WTC11 (cell line): ENCODE data around the gene KCTD1. TPM values are rescaled to one million over a fixed set of nuclear protein-coding genes. Genes with fewer than 3 reads are reported as not detected.

Experiments used
- ATAC-seq: fragments of 200-7000 bp; cut with Tn5 transposase; 2 replicates; pipeline ENCODE4 v1.10.0; 2021; ENCODE audit warnings: mild to moderate bottlenecking, moderate library complexity
- CTCF ChIA-PET: fragments of 300-600 bp; sonication (Branson Sonifier 250); formaldehyde crosslinking; loops from one replicate; lab custom pipeline; 2021; ENCODE audit warnings: antibody characterized with exemption; lab: Charles Lee
- POLR2A ChIA-PET: fragments of 350-600 bp; sonication (Branson Sonifier 250); formaldehyde crosslinking; loops from one replicate; lab custom pipeline; 2021; ENCODE audit warnings: antibody characterized with exemption; lab: Charles Lee
- DNase-seq: peaks from one replicate; pipeline ENCODE4 v3.0.0; 2021; ENCODE audit warnings: low spot score
- H3K27ac Mint-ChIP-seq: 2 replicates; pipeline ENCODE4 v1.8.0; 2021; ENCODE audit warnings: mixed read lengths
- H3K27me3 Mint-ChIP-seq: 2 replicates; pipeline ENCODE4 v1.8.0; 2021; ENCODE audit warnings: low read depth, mild to moderate bottlenecking, moderate library complexity, mixed read lengths
- H3K36me3 Mint-ChIP-seq: 2 replicates; pipeline ENCODE4 v1.8.0; 2021; ENCODE audit warnings: mixed read lengths
- H3K4me1 Mint-ChIP-seq: 2 replicates; pipeline ENCODE4 v1.8.0; 2022; ENCODE audit warnings: mixed read lengths
- H3K4me3 Mint-ChIP-seq: 2 replicates; pipeline ENCODE4 v1.8.0; 2021; ENCODE audit warnings: mild to moderate bottlenecking, moderate library complexity, mixed read lengths
- H3K9me3 Mint-ChIP-seq: 2 replicates; pipeline ENCODE4 v1.8.0; 2021; ENCODE audit warnings: mixed read lengths
- ARID4B ChIP-seq: sonication (generic); formaldehyde crosslinking; IDR thresholded peaks from 2 replicates; pipeline ENCODE4 v1.8.0; 2023; ENCODE audit warnings: missing genetic modification reagents, mild to moderate bottlenecking, borderline replicate concordance
- FOXJ3 ChIP-seq: sonication (generic); formaldehyde crosslinking; IDR thresholded peaks from 2 replicates; pipeline ENCODE4 v1.9.0; 2021; ENCODE audit warnings: missing genetic modification reagents, mild to moderate bottlenecking, borderline replicate concordance
- FOXP1 ChIP-seq: sonication (generic); formaldehyde crosslinking; IDR thresholded peaks from 2 replicates; pipeline ENCODE4 v1.8.0; 2022; ENCODE audit warnings: missing genetic modification reagents, mild to moderate bottlenecking, moderate library complexity, borderline replicate concordance
- JUN ChIP-seq: sonication (generic); formaldehyde crosslinking; IDR thresholded peaks from 2 replicates; pipeline ENCODE4 v1.8.0; 2023; ENCODE audit warnings: mild to moderate bottlenecking, missing genetic modification reagents
- MXD4 ChIP-seq: fragments of 250-450 bp; sonication (Bioruptor Pico); IDR thresholded peaks from 2 replicates; pipeline ENCODE4 v1.8.0; 2021; ENCODE audit warnings: mild to moderate bottlenecking, moderate library complexity, borderline replicate concordance
- MYBL2 ChIP-seq: sonication (generic); formaldehyde crosslinking; IDR thresholded peaks from 2 replicates; pipeline ENCODE4 v1.8.1; 2023; ENCODE audit warnings: mild to moderate bottlenecking, moderate library complexity, missing genetic modification reagents
- NFE2L1 ChIP-seq: sonication (generic); formaldehyde crosslinking; IDR thresholded peaks from 2 replicates; pipeline ENCODE4 v1.8.1; 2023; ENCODE audit warnings: missing genetic modification reagents
- NR3C1 ChIP-seq: sonication (generic); formaldehyde crosslinking; conservative IDR thresholded peaks from 2 replicates; pipeline ENCODE4 v1.8.1; 2023; ENCODE audit warnings: low read depth, mild to moderate bottlenecking, missing genetic modification reagents
- PREB ChIP-seq: sonication (generic); formaldehyde crosslinking; IDR thresholded peaks from 2 replicates; pipeline ENCODE4 v1.8.1; 2022; ENCODE audit warnings: mild to moderate bottlenecking, missing genetic modification reagents, moderate library complexity, borderline replicate concordance
- RELA ChIP-seq: sonication (generic); formaldehyde crosslinking; IDR thresholded peaks from 2 replicates; pipeline ENCODE4 v1.8.1; 2022; ENCODE audit warnings: missing genetic modification reagents, mild to moderate bottlenecking, borderline replicate concordance
- SMAD3 ChIP-seq: sonication (generic); formaldehyde crosslinking; IDR thresholded peaks from 2 replicates; pipeline ENCODE4 v1.8.0; 2022; ENCODE audit warnings: missing genetic modification reagents, mild to moderate bottlenecking, borderline replicate concordance
- SOX15 ChIP-seq: fragments of 250-450 bp; sonication (Bioruptor Pico); IDR thresholded peaks from 2 replicates; pipeline ENCODE4 v1.9.0; 2021; ENCODE audit warnings: mild to moderate bottlenecking
- TEAD4 ChIP-seq: sonication (generic); formaldehyde crosslinking; IDR thresholded peaks from 2 replicates; pipeline ENCODE4 v1.8.0; 2022; ENCODE audit warnings: mild to moderate bottlenecking, missing genetic modification reagents
- ZNF138 ChIP-seq: sonication (generic); formaldehyde crosslinking; conservative IDR thresholded peaks from 2 replicates; pipeline ENCODE4 v1.8.1; 2022; ENCODE audit warnings: mild to moderate bottlenecking, moderate library complexity, missing genetic modification reagents
- ZNF317 ChIP-seq: sonication (generic); formaldehyde crosslinking; IDR thresholded peaks from 2 replicates; pipeline ENCODE4 v1.8.1; 2023; ENCODE audit warnings: low read depth, mild to moderate bottlenecking, moderate library complexity, missing genetic modification reagents, borderline replicate concordance
- ZNF423 ChIP-seq: fragments of 250-450 bp; sonication (Bioruptor Pico); IDR thresholded peaks from 2 replicates; pipeline ENCODE4 v2.1.2; 2022; ENCODE audit warnings: mild to moderate bottlenecking, moderate library complexity
- ZNF671 ChIP-seq: fragments of 250-450 bp; sonication (Bioruptor Pico); IDR thresholded peaks from 2 replicates; pipeline ENCODE4 v1.8.0; 2021; ENCODE audit warnings: mild to moderate bottlenecking
- total RNA-seq: library from RNA; stranded (reverse); gene quantifications from 3 replicates; pipeline ENCODE4 v1.2.3, GENCODE V29; 2021
- TF ChIP-seq, protein P1 (sequence below): sonication (generic); formaldehyde crosslinking; IDR thresholded peaks from 2 replicates; pipeline ENCODE4 v1.8.1; 2022; ENCODE audit warnings: mild to moderate bottlenecking, moderate library complexity, missing genetic modification reagents

Gene KCTD1
- total RNA-seq, 1 experiment from 2014 or later = 23.3 TPM

DNA sequence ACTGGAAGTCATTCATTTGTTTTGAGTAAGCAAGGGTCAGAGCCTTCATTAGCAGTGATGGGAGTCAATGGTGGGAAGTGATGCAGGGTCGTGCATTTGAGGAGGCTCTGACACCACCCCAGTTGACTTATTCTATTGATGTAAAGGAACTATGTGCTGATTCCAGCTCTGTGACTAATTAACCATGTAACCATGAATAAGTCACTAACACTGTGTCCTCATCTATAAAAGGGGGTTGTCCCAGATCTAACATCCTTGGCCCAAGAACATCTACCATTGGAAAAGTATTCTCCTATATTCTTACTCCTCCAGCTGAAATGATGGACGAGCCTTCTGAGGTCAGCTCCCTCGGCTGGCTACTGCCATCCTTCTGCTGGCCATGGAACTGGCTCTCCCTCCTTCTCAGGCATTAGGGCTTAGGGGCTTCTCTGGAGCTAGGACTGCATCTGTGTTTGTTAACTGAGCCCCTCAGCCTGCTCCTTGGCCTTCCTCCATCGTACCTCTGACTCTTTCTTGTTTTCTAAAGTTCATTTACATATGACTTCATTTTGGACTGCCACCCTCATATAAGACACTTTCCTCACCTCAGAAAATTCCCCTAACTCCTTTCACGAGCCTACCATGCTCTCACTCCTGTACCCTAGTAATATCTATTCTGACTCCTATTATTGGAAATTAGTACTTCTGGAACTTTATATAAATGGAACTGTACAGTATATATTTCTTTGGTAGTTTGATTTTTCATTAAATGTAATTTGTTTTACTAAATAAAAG lies 115.5 kb downstream of the KCTD1 start:
- no peak for DNase-seq
- H3K9me3 Mint-ChIP-seq = no peaks in the 10 kb centered on the region
- no peak overlapping the region for H3K27ac Mint-ChIP-seq
- peaks cover 15% of the 10 kb centered on the region for H3K4me1 Mint-ChIP-seq
- H3K27me3 Mint-ChIP-seq = no peaks in the 10 kb centered on the region
- TF ChIP-seq SMAD3 (CRISPR knock-in tag) = no peak
- TF ChIP-seq, protein P1, sequence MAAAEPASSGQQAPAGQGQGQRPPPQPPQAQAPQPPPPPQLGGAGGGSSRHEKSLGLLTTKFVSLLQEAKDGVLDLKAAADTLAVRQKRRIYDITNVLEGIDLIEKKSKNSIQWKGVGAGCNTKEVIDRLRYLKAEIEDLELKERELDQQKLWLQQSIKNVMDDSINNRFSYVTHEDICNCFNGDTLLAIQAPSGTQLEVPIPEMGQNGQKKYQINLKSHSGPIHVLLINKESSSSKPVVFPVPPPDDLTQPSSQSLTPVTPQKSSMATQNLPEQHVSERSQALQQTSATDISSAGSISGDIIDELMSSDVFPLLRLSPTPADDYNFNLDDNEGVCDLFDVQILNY (CRISPR knock-in tag) = no peak
- TF ChIP-seq PREB (CRISPR knock-in tag) = no peak
- no peak for TF ChIP-seq JUN (CRISPR knock-in tag)
- TF ChIP-seq ZNF423 (CRISPR knock-in tag) = no peak
- TF ChIP-seq FOXP1 = no peak
- TF ChIP-seq MYBL2 = no peak
- TF ChIP-seq NFE2L1 = no peak
- TF ChIP-seq, all 79 proteins: peak for 0
- no peak for ATAC-seq
- ChIA-PET CTCF (interaction anchor here (1.3 kb wide), 1 partner anchor 49 kb away, joined by 9 read pairs; no protein-coding TSS in a partner anchor), POLR2A (no interaction called here)
- Mint-ChIP-seq H3K36me3 (no peaks in the 10 kb centered on the region), H3K4me3 (no peak overlapping the region)

- TF ChIP-seq ARID4B (no peak), SOX15 (CRISPR knock-in tag) (no peak), FOXJ3 (no peak), NR3C1 (CRISPR knock-in tag) (no peak), TEAD4 (CRISPR knock-in tag) (no peak), NFE2L1 (no peak), ZNF138 (no peak), ZNF671 (no peak), MXD4 (no peak), ZNF317 (no peak), RELA (CRISPR knock-in tag) (no peak)
- Mint-ChIP-seq H3K9me3 (no peaks in the 10 kb centered on the region), H3K4me1 (peaks cover 12% of the 10 kb centered on the region), H3K27me3 (no peaks in the 10 kb centered on the region), H3K36me3 (no peaks in the 10 kb centered on the region), H3K4me3 (no peak overlapping the region), H3K27ac (no peak overlapping the region)
- ATAC-seq (peak; percentile 90), DNase-seq (no peak)
- CTCF ChIA-PET = interaction anchor here (0.6 to 1.5 kb wide), 6 partner anchors 19 to 191 kb away, joined by 3 to 5 read pairs (median 3); no protein-coding TSS in a partner anchor
- POLR2A ChIA-PET = no interaction called here
Observed at GRCh38 chr18:26429535-26430226, 118.7 kb downstream of the KCTD1 start.
